DOHH2 (cell line): Measurements from ENCODE around the gene LCN2.

Experiments
- H3F3A ChIP-seq: fragments of 200-600 bp; sonication (generic), shearing (Covaris generic); 2 replicates; pipeline ENCODE4 v1.6.0; 2016; ENCODE audit warnings: antibody characterized with exemption, mild to moderate bottlenecking; ENCODE audit not compliant: control insufficient read depth, insufficient read depth
- H3K27ac ChIP-seq: fragments of 200-600 bp; sonication (generic); 2 replicates; pipeline ENCODE4 v1.5.1; 2014; ENCODE audit warnings: low read depth, mild to moderate bottlenecking, low read length, moderate library complexity
- H3K27me3 ChIP-seq: fragments of 200-600 bp; sonication (generic); 2 replicates; pipeline ENCODE4 v1.6.1; 2014; ENCODE audit warnings: mild to moderate bottlenecking, low read length, mixed read lengths; ENCODE audit not compliant: control insufficient read depth
- H3K36me3 ChIP-seq: fragments of 200-600 bp; sonication (generic); 2 replicates; pipeline ENCODE4 v1.6.1; 2014; ENCODE audit warnings: mild to moderate bottlenecking, low read length, moderate library complexity, mixed read lengths; ENCODE audit not compliant: control insufficient read depth
- H3K4me1 ChIP-seq: fragments of 200-600 bp; sonication (generic); 2 replicates; pipeline ENCODE4 v1.6.1; 2014; ENCODE audit warnings: mild to moderate bottlenecking, low read length, mixed read lengths; ENCODE audit not compliant: control insufficient read depth
- H3K4me2 ChIP-seq: fragments of 200-600 bp; sonication (generic); 2 replicates; pipeline ENCODE4 v1.6.0; 2014; ENCODE audit warnings: mild to moderate bottlenecking, low read length, moderate library complexity
- H3K4me3 ChIP-seq: fragments of 200-600 bp; sonication (generic); 2 replicates; pipeline ENCODE4 v1.5.1; 2014; ENCODE audit warnings: mild to moderate bottlenecking, low read length, mixed read lengths
- H3K79me2 ChIP-seq: fragments of 200-600 bp; sonication (generic); 2 replicates; pipeline ENCODE4 v1.6.1; 2014; ENCODE audit warnings: mild to moderate bottlenecking, low read length, mixed read lengths; ENCODE audit not compliant: control insufficient read depth
- H3K9me2 ChIP-seq: fragments of 200-600 bp; sonication (generic); replicated peaks from 2 replicates; pipeline ENCODE4 v1.6.1; 2014; ENCODE audit warnings: mild to moderate bottlenecking, low read length, mixed read lengths; ENCODE audit not compliant: control insufficient read depth
- H3K9me3 ChIP-seq: fragments of 200-600 bp; sonication (generic); 2 replicates; pipeline ENCODE4 v1.6.1; 2014; ENCODE audit warnings: antibody characterized with exemption, low read length, mixed read lengths; ENCODE audit not compliant: control insufficient read depth, insufficient read depth
- H4K20me1 ChIP-seq: fragments of 200-600 bp; sonication (generic); 2 replicates; pipeline ENCODE4 v1.6.0; 2014; ENCODE audit warnings: low read depth, mild to moderate bottlenecking, antibody characterized with exemption, low read length, moderate library complexity; ENCODE audit not compliant: control insufficient read depth, insufficient read depth
- CTCF ChIP-seq: fragments of 200-600 bp; sonication (generic); IDR thresholded peaks from one replicate; pipeline ENCODE4 v1.5.1; 2014; ENCODE audit warnings: antibody characterized with exemption, mild to moderate bottlenecking, low read depth, low read length; ENCODE audit not compliant: poor library complexity, severe bottlenecking
- EZH2phosphoT487 ChIP-seq: fragments of 200-600 bp; sonication (generic); IDR thresholded peaks from 2 replicates; pipeline ENCODE4 v1.6.1; 2017; ENCODE audit warnings: borderline replicate concordance, mild to moderate bottlenecking, antibody characterized with exemption, low read length, moderate library complexity, mixed read lengths

LCN2 gene

GRCh38 chr9:128113526-128114325 lies 35.5 kb upstream of the LCN2 start:
- no peak overlapping the region for H3K27ac ChIP-seq
- H3K4me1 ChIP-seq = peaks cover 3% of the 10 kb centered on the region; the same call in 1 of the 2 replicates
- H3K4me3 ChIP-seq = no peak overlapping the region
- TF ChIP-seq CTCF = no peak
- no peak for TF ChIP-seq EZH2phosphoT487
- H3K9me2 ChIP-seq = no peaks in the 10 kb centered on the region
- H3K4me2 ChIP-seq = no peak overlapping the region
- no peaks in the 10 kb centered on the region for H3K27me3 ChIP-seq
- H3K36me3 ChIP-seq = peaks cover 52% of the 10 kb centered on the region
- H3K79me2 ChIP-seq = no peaks in the 10 kb centered on the region
- H4K20me1 ChIP-seq = no peaks in the 10 kb centered on the region
- no peaks in the 10 kb centered on the region for H3F3A ChIP-seq
- no peaks in the 10 kb centered on the region for H3K9me3 ChIP-seq

GRCh38 chr9:128114326-128115186 lies 34.7 kb upstream of the LCN2 start:
- Histone ChIP-seq H3F3A (peaks cover 4% of the 10 kb centered on the region; the same call in 1 of the 2 replicates), H3K79me2 (no peaks in the 10 kb centered on the region), H3K36me3 (peaks cover 44% of the 10 kb centered on the region), H3K4me1 (peaks cover 3% of the 10 kb centered on the region; the same call in 1 of the 2 replicates), H3K27ac (no peak overlapping the region), H3K27me3 (no peaks in the 10 kb centered on the region), H3K4me2 (no peak overlapping the region), H3K9me3 (no peaks in the 10 kb centered on the region), H4K20me1 (no peaks in the 10 kb centered on the region), H3K9me2 (no peaks in the 10 kb centered on the region), H3K4me3 (no peak overlapping the region)
- TF ChIP-seq EZH2phosphoT487 (no peak), CTCF (no peak)

GRCh38 chr9:128115187-128116103 lies 33.8 kb upstream of the LCN2 start:
- peaks cover 7% of the 10 kb centered on the region; the same call in 1 of the 2 replicates for H3F3A ChIP-seq
- H3K36me3 ChIP-seq = peaks cover 48% of the 10 kb centered on the region
- no peaks in the 10 kb centered on the region for H3K9me3 ChIP-seq
- no peaks in the 10 kb centered on the region for H3K79me2 ChIP-seq
- no peak overlapping the region for H3K4me3 ChIP-seq
- H3K4me2 ChIP-seq = no peak overlapping the region
- no peaks in the 10 kb centered on the region for H3K9me2 ChIP-seq
- H4K20me1 ChIP-seq = no peaks in the 10 kb centered on the region
- no peak overlapping the region for H3K27ac ChIP-seq
- H3K4me1 ChIP-seq = peaks cover 3% of the 10 kb centered on the region; the same call in 1 of the 2 replicates
- no peaks in the 10 kb centered on the region for H3K27me3 ChIP-seq
- TF ChIP-seq CTCF (no peak), EZH2phosphoT487 (no peak)
